ENCODE data around the gene PITRM1.
"Not testable (repeated sequence)": the region's sequence is repeated elsewhere in the genome, so short reads cannot be mapped to it uniquely, and the experiment has no call there.

Gene PITRM1

GRCh38 chr10:3187229-3187628, 14.6 kb upstream of the PITRM1 start:
- ATAC-seq, H3K36me3 Mint-ChIP-seq, H3K4me1 Mint-ChIP-seq, H3K27ac Mint-ChIP-seq, H3K4me3 Mint-ChIP-seq, H3K9me3 Mint-ChIP-seq: not testable (repeated sequence)
- peaks cover 36% of the 10 kb centered on the region for H3K27me3 Mint-ChIP-seq

- Mint-ChIP-seq H3K9me3 (peaks cover 2% of the 10 kb centered on the region), H3K36me3 (no peaks in the 10 kb centered on the region), H3K4me1 (no peaks in the 10 kb centered on the region), H3K4me3 (no peak overlapping the region), H3K27ac (no peak overlapping the region), H3K27me3 (peaks cover 45% of the 10 kb centered on the region)
- ATAC-seq: no peak
Observed at GRCh38 chr10:3186368-3186767, 13.8 kb upstream of the PITRM1 start.

- no peaks in the 10 kb centered on the region for H3K4me1 Mint-ChIP-seq
- ATAC-seq: no peak
- peaks cover 45% of the 10 kb centered on the region for H3K27me3 Mint-ChIP-seq
Observed at GRCh38 chr10:3185386-3185785, 12.8 kb upstream of the PITRM1 start.

GRCh38 chr10:3180355-3181025, 7.9 kb upstream of the PITRM1 start:
- Mint-ChIP-seq H3K36me3 (no peaks in the 10 kb centered on the region), H3K4me3 (no peak overlapping the region), H3K4me1 (peaks cover 13% of the 10 kb centered on the region), H3K27ac (no peak overlapping the region), H3K9me3 (peaks cover 2% of the 10 kb centered on the region), H3K27me3 (peaks cover 34% of the 10 kb centered on the region)
- no peak for ATAC-seq

More at GRCh38 chr10:3185386-3185785, 12.8 kb upstream of the PITRM1 start:
- Mint-ChIP-seq H3K9me3 (peaks cover 2% of the 10 kb centered on the region), H3K4me3 (no peak overlapping the region), H3K27ac (no peak overlapping the region), H3K36me3 (no peaks in the 10 kb centered on the region)

GRCh38 chr10:3179174-3179573, 6.6 kb upstream of the PITRM1 start:
- Mint-ChIP-seq H3K27ac (no peak overlapping the region), H3K4me1 (peaks cover 13% of the 10 kb centered on the region), H3K9me3 (peaks cover 2% of the 10 kb centered on the region), H3K27me3 (peaks cover 21% of the 10 kb centered on the region), H3K4me3 (no peak overlapping the region), H3K36me3 (no peaks in the 10 kb centered on the region)
- no peak for ATAC-seq

- peak; percentile 74 for ATAC-seq
- Mint-ChIP-seq H3K9me3 (peaks cover 3% of the 10 kb centered on the region), H3K27me3 (peaks cover 17% of the 10 kb centered on the region)
Observed at GRCh38 chr10:3178042-3178441, 5.5 kb upstream of the PITRM1 start.

GRCh38 chr10:3173171-3173878, 743 bp upstream of the PITRM1 start:
- Mint-ChIP-seq H3K27me3 (no peaks in the 10 kb centered on the region), H3K4me1 (peaks cover 40% of the 10 kb centered on the region), H3K4me3 (peak overlapping the region; percentile 85), H3K9me3 (peaks cover 3% of the 10 kb centered on the region), H3K27ac (peak overlapping the region; percentile 84), H3K36me3 (peaks cover 12% of the 10 kb centered on the region)
- peak; percentile 71 for ATAC-seq

More at GRCh38 chr10:3178042-3178441, 5.5 kb upstream of the PITRM1 start:
- no peaks in the 10 kb centered on the region for H3K36me3 Mint-ChIP-seq
- H3K27ac Mint-ChIP-seq: peak overlapping the region; percentile 75
- no peak overlapping the region for H3K4me3 Mint-ChIP-seq
- H3K4me1 Mint-ChIP-seq: peaks cover 21% of the 10 kb centered on the region

- ATAC-seq: no peak
- peaks cover 25% of the 10 kb centered on the region for H3K36me3 Mint-ChIP-seq
- peak overlapping the region; percentile 84 for H3K27ac Mint-ChIP-seq
- H3K4me1 Mint-ChIP-seq: peaks cover 30% of the 10 kb centered on the region
- peak overlapping the region; percentile 85 for H3K4me3 Mint-ChIP-seq
- no peaks in the 10 kb centered on the region for H3K27me3 Mint-ChIP-seq
- H3K9me3 Mint-ChIP-seq: peaks cover 3% of the 10 kb centered on the region
Observed at GRCh38 chr10:3172081-3172445, 519 bp downstream of the PITRM1 start.

- Mint-ChIP-seq H3K4me1 (peaks cover 30% of the 10 kb centered on the region), H3K36me3 (peaks cover 28% of the 10 kb centered on the region), H3K4me3 (peak overlapping the region; percentile 85)
- H3K27me3 Mint-ChIP-seq, H3K9me3 Mint-ChIP-seq, ATAC-seq, H3K27ac Mint-ChIP-seq: not testable (repeated sequence)
Observed at GRCh38 chr10:3171488-3171887, 1.1 kb downstream of the PITRM1 start.

- H3K4me1 Mint-ChIP-seq: peaks cover 30% of the 10 kb centered on the region
- no peak overlapping the region for H3K4me3 Mint-ChIP-seq
- H3K27me3 Mint-ChIP-seq: no peaks in the 10 kb centered on the region
- H3K27ac Mint-ChIP-seq: no peak overlapping the region
- peaks cover 3% of the 10 kb centered on the region for H3K9me3 Mint-ChIP-seq
- no peak for ATAC-seq
- H3K36me3 Mint-ChIP-seq: peaks cover 46% of the 10 kb centered on the region
Observed at GRCh38 chr10:3169673-3170072, 2.9 kb downstream of the PITRM1 start.

- Mint-ChIP-seq H3K4me3 (no peak overlapping the region), H3K27me3 (no peaks in the 10 kb centered on the region), H3K27ac (no peak overlapping the region), H3K4me1 (peaks cover 30% of the 10 kb centered on the region), H3K36me3 (peaks cover 47% of the 10 kb centered on the region), H3K9me3 (peaks cover 3% of the 10 kb centered on the region)
- ATAC-seq: no peak
Observed at GRCh38 chr10:3169271-3169670, 3.3 kb downstream of the PITRM1 start.

GRCh38 chr10:3167611-3168330, 4.8 kb downstream of the PITRM1 start:
- Mint-ChIP-seq H3K9me3 (no peaks in the 10 kb centered on the region), H3K36me3 (peaks cover 59% of the 10 kb centered on the region), H3K4me1 (peaks cover 20% of the 10 kb centered on the region), H3K4me3 (no peak overlapping the region), H3K27me3 (no peaks in the 10 kb centered on the region), H3K27ac (no peak overlapping the region)
- ATAC-seq: no peak

GRCh38 chr10:3166496-3167290, 5.9 kb downstream of the PITRM1 start:
- H3K9me3 Mint-ChIP-seq: no peaks in the 10 kb centered on the region
- peaks cover 19% of the 10 kb centered on the region for H3K4me1 Mint-ChIP-seq
- no peak overlapping the region for H3K4me3 Mint-ChIP-seq
- H3K27me3 Mint-ChIP-seq: no peaks in the 10 kb centered on the region
- no peak overlapping the region for H3K27ac Mint-ChIP-seq
- no peak for ATAC-seq
- peaks cover 69% of the 10 kb centered on the region for H3K36me3 Mint-ChIP-seq

- H3K9me3 Mint-ChIP-seq: no peaks in the 10 kb centered on the region
- no peak overlapping the region for H3K27ac Mint-ChIP-seq
- no peak overlapping the region for H3K4me3 Mint-ChIP-seq
- peaks cover 78% of the 10 kb centered on the region for H3K36me3 Mint-ChIP-seq
- no peak for ATAC-seq
- H3K4me1 Mint-ChIP-seq: peaks cover 7% of the 10 kb centered on the region
- no peaks in the 10 kb centered on the region for H3K27me3 Mint-ChIP-seq
Observed at GRCh38 chr10:3165196-3165595, 7.4 kb downstream of the PITRM1 start.

GRCh38 chr10:3163879-3164278, 8.7 kb downstream of the PITRM1 start:
- Mint-ChIP-seq H3K27me3 (no peaks in the 10 kb centered on the region), H3K9me3 (no peaks in the 10 kb centered on the region), H3K27ac (no peak overlapping the region), H3K36me3 (peaks cover 84% of the 10 kb centered on the region), H3K4me3 (no peak overlapping the region), H3K4me1 (no peaks in the 10 kb centered on the region)
- no peak for ATAC-seq

All from stimulated activated memory B cell treated with anti-CD40 and anti-IgM and Interleukin-4, amounts not matched to agents 10 μg/mL and 1 μg/mL and 100 μg/mL, for 72 hours (primary cell).